GM19238 (cell line): ENCODE data around the gene SPATA6.
"Not testable (repeated sequence)": the region's sequence is repeated elsewhere in the genome, so short reads cannot be mapped to it uniquely, and the experiment has no call there.

Source experiments
- DNase-seq: peaks from one replicate; pipeline ENCODE4 v3.0.0; 2011; ENCODE audit warnings: low spot score; ENCODE audit not compliant: insufficient read length

Gene SPATA6

GRCh38 chr1:48471691-48472576, at the start of gene SPATA6:
SPATA6 (minus strand) TSS chr1:48472204; CDS start chr1:48472008, 196 bp downstream.
- DNase-seq: peak; percentile 87

GRCh38 chr1:48519896-48520295, 47.9 kb upstream of the SPATA6 start:
- not testable (repeated sequence) for DNase-seq

GRCh38 chr1:48506870-48507269, 34.9 kb upstream of the SPATA6 start:
- DNase-seq: no peak

DNA sequence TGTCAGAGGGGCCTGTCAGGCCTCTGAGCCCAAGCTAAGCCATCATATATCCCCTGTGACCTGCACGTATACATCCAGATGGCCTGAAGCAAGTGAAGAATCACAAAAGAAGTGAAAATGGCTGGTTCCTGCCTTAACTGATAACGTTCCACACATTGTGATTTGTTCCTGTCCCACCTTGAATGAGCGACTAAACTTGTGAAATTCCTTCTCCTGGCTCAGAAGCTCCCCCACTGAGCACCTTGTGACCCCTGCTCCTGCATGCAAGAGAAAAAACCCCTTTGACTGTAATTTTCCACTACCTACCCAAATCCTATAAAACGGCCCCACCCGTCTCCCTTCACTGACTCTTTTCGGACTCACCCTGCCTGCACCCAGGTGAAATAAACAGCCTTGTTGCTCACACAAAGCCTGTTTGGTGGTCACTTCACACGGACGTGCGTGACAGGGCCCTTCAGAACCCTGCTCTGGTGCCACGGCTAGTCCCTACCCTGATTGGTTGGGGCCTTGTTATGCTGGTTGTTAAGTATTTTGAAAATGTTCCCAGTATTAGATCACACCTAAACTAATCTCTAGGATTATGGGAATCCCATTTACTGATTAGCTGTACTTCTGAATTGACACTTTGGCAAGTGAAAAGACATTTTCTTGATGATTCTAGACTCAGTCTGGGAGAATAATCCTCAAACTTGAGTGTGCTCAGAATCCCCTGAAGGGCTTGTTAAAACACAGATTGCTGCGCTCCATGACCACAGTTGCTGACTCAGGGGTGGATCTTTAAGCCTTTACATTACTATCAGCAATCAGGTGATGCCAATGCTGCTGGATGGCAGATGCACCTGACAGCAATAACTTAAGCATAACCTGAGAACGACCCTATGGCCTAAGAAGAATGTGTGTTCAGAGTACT, 28.8 kb upstream of the SPATA6 start:
- no peak for DNase-seq

- DNase-seq: no peak
Observed at GRCh38 chr1:48499211-48499735, 27.3 kb upstream of the SPATA6 start.

DNA sequence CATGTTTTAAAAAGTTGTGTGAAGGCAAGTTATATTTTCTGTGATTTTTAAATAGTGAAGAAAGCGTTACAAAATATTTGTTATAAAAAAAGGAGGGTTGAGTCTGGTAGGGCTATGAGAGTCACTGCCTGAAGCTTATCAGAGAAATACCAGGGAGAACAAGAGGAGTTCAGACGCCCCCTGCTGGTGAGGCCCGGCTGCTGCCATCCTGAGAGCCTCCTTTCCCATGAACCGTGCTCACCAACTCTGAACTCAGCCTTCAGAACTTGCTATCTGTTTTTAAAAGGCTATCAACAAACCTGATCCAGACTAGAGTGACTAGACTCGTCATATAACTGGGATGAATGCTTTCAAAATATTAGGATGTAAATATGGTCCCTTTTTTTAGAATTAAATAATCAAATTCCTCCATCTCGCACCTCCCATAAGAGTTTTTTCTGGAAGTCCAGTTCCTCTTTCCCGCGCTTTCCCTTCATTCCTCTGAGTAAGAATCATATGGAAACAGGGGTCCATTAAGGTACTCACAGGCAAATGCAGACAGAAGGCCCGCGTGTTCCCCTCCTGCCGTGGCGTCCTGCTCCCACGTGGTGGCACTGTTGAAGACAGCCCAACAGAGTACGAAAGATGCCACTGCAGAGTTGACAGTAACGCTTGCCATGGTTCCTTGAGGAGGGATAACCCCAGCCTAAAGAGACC, 26.2 kb upstream of the SPATA6 start:
- DNase-seq: peak; percentile 36

- DNase-seq: no peak
Observed at GRCh38 chr1:48495911-48496310, 23.9 kb upstream of the SPATA6 start.

DNA sequence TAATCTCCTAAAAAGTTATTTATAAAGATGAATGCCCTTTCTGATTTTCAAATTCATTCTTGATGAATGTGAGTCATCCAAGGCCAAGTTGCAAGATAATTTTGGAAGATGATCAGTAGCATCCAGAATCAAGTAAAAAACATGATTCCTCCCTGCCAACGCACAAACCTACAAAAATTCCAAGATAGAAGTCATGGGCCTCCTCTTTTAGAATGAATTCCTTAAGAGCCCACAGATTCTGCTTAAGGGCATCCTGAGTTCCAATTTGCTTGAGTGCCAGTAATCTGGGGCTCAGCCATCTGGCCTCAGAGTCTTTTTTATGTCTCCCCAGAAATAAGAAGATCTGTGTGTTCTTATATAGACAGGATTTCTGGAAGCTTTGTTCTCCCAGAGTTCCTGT, 23.2 kb upstream of the SPATA6 start:
- DNase-seq: no peak

GRCh38 chr1:48493970-48494769, 22.2 kb upstream of the SPATA6 start:
- no peak for DNase-seq

DNA sequence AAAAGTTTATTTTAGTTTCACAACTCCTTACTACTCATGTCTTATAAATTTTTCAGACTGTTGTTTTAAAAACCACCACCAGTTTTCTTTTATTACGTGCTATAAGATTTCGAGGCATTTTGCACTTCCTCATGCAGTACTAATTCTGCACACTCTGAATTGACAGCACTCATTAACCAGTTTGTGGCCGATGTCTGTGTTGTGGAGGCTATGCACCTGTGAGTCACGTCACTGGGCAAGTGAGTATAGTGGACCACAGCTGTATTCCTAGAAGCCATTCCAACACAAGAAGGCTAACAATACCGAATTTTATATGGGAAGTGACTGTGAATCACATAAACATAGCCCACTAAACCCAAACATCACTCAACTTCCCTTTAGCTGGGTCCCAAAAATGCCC, 21.0 kb upstream of the SPATA6 start:
- no peak for DNase-seq

- DNase-seq: no peak
Observed at GRCh38 chr1:48492392-48492791, 20.4 kb upstream of the SPATA6 start.

- DNase-seq: no peak
Observed at GRCh38 chr1:48488721-48489120, 16.7 kb upstream of the SPATA6 start.

DNA sequence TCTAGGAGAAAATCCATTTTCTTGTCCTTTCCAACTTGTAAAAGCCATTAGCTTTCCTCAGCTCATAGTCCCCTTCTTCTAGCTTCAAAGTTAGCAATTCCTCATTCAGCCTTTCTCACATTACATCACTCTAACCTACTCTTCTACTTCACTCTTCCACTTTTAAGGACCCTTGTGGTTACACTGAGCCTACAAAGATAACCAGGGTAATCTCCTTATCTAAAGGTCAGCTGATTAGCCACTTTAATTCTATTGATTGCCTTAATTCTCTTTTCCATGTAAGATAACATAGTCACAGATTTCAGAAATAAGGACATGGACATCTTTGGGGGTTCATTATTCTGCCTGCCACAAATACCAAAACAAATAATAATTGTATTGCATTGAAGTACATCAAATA, 8.5 kb upstream of the SPATA6 start:
- DNase-seq: no peak

DNA sequence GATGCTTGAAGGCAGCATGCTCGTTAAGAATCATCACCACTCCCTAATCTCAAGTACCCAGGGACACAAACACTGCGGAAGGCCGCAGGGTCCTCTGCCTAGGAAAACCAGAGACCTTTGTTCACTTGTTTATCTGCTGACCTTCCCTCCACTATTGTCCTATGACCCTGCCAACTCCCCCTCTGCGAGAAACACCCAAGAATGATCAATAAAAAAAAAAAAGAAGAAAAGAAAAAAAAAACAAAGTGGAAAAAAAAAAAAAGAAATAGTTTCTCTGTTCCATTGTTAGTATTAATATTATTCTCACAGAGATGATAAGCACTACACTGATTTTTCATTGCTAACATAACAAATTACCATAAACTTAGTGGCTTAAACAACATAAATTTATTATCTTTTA, 8.0 kb upstream of the SPATA6 start:
- not testable (repeated sequence) for DNase-seq

GRCh38 chr1:48472638-48473037, 634 bp upstream of the SPATA6 start:
- no peak for DNase-seq

DNA sequence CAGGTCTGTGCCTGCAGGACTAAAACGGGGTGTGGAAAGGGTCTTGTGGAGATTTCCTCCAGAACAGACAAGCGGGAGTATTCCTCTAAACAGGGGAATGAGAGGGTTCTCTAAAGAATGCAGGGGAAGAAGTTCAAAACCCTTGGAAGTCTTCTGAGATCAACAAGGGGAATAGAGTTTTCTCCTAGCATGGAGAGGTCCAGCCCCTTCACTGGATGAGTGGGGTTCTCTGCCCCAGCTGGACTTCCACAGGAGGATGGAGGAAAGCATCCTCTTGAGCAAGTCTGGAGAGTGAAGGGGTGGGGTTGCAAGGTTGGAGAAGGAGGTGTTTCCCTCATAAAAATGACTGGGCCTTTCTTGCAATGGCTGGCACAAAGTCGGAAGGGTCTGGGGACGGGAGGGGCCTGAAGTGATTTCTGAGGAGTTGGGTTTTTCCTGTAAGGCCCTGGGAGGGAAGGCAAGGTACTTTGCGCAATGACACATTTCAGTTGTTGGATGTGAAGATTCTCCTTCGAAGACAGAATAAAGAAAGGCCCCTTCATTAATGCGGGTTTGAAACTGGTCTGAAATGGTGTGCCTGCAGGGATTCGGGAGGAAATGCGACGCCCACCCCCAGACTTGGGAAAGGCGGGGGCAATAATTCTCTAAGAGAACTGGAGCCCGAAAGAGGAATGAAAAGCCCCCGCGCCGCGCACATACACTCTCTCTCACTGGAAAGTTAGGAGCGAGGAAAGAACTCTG, 884 bp downstream of the SPATA6 start:
- no peak for DNase-seq

DNA sequence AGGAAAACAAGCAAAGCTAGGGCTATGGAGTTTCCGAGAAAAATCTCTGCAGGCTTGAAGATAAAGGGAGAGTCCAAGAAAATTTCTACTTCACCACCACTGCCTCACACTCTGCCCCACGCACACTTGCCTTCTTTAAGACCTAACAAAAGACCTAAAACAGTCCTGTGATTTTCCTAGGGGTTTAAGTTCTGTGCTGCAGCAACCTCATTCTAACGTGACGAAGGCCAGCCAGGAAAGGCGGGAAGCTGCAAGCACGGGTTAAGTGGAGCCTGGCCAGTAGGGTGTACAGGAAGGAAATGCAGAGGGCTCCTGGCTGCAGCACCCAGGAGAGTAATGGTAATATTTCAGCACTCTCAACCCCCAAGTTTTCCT, 1.5 kb downstream of the SPATA6 start:
- no peak for DNase-seq

DNA sequence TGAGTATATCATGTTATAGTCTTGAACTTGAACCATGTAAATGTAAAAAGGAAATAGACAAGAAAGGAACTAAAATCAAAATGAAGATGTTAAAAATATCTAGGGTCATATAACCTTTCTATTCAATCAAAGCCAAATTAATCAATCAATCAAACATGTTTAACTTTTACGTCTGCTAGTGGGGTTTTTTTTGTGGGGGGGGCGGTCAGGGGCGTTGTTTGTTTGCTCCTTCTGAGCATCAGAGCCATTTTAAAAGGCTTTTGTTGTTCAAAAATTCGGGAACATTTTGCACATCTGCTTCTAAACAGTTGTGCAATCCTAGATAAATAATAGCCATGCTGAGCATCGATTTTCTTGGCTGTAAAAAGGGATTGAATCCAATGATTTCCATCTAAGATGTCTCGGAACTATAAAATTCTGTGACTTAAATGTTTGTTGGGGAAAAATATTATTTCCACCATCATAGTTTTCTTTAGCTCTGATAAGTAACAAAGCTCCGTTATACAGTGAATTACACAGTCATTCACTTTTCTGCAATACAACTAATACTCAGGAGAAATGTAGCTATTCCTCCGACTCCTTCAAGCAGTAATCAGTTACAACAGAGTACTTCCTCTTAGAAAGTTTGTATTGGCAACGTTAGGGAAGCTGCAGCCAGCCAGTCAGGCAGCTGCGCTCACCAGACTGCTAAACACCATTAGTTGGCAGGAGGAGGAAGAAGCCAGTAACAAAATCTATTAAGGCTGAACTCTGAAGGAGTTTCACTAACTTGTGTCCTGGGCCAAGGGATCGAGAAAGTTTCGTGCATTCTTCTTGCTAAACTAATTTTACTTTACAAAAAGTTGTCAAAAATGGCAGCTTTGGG, 2.2 kb downstream of the SPATA6 start:
- DNase-seq: no peak

- no peak for DNase-seq
Observed at GRCh38 chr1:48466594-48466993, 5.4 kb downstream of the SPATA6 start.
